MV-4-11 (cell line): ENCODE data around the gene ELOVL6.
"Not testable (repeated sequence)": the region's sequence is repeated elsewhere in the genome, so short reads cannot be mapped to it uniquely, and the experiment has no call there.

Experiments used
- DNase-seq: peaks from one replicate; lab custom pipeline; 2025; lab: John Stamatoyannopoulos, UW

ELOVL6 gene, protein sequence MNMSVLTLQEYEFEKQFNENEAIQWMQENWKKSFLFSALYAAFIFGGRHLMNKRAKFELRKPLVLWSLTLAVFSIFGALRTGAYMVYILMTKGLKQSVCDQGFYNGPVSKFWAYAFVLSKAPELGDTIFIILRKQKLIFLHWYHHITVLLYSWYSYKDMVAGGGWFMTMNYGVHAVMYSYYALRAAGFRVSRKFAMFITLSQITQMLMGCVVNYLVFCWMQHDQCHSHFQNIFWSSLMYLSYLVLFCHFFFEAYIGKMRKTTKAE

DNA sequence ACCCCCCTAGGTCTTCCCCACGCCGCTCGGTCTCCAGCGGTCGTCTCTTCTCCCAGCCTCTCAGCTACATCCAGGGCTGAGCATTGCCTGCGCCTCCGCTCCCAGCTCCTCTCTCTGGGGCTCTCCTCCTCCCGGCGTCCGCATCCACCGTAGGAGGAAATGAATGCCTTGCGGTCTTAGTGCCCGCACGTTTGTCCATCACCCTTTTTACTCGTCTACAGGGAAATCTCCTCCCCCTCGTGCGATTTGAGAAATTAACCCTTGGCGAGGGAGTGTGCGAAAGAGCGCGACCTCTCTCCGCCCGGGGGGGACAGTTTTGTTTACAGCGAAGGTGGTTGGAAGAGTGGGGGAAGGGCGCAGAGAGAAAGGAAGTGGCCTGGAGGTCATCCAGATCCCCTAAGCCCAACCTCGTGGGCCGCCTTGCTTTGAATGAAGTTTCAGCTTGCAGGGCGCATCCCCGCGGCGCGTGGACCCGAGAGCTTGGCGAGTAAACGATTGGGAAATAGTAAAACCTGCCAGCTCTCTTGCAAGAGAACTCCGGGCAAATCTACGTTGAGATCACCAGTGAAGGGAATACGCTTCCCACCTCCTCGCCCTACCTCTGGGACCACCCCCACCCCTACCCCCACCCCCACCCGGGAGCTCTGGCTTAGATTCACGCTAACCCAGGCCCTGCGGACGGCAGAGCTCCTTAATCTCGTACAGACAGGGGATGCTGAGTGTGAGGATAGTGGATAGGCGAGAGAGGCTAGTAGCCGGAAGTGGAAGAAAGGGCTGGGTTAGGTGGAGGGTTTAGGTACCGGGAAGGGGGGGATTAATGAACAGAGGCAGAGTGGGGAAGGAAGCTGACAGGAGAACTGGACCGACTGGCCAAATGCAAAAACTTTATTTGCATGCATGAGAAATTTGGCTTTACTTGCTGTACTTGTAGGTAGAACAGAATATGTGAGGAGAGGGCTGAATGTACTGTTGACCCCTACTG, at the start of gene ELOVL6:
Gene ELOVL6 (minus strand): TSS at position 181 of the 982 bp plus-strand sequence. CDS start 280 bp downstream, outside the sequence.
- DNase-seq: peak; percentile 61

DNA sequence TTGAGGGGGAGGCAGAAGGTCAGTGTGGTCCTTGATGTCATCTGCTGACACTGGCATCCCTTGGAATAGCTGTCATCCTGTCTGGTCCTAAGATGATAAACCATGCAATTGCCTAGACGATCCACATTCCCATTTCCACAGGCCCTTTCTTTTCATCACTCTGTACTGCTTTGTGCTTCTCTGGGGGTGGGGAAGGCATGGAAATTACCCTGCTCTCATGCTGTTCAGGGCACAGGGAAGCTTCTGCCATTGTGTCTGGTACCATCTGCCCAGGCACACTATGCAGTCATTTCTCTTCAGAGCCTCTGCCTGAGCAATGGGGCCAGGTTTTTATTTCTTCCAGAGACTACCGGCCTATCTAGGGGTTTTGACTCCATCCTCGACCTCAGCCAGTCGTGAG, 49.7 kb upstream of the ELOVL6 start:
- DNase-seq: no peak

GRCh38 chr4:110247591-110247990, 49.2 kb upstream of the ELOVL6 start:
- DNase-seq: no peak

GRCh38 chr4:110245577-110245976, 47.2 kb upstream of the ELOVL6 start:
- DNase-seq: no peak

GRCh38 chr4:110236324-110236723, 37.9 kb upstream of the ELOVL6 start:
- DNase-seq: no peak

DNA sequence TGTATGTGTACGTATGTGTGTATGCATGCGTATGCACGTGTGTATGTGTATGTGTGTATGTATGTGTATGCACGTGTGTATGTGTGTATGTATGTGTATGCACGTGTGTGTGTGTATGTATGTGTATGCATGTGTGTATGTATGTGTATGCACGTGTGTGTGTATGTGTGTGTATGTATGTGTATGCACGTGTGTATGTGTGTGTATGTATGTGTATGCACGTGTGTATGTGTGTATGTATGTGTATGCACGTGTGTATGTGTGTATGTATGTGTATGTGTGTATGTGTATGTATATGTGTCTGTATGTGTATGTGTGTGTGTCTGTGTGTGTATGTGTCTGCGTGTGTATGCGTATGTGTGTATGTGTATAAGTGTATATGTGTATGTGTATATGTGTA, 35.2 kb upstream of the ELOVL6 start:
- not testable (repeated sequence) for DNase-seq

DNA sequence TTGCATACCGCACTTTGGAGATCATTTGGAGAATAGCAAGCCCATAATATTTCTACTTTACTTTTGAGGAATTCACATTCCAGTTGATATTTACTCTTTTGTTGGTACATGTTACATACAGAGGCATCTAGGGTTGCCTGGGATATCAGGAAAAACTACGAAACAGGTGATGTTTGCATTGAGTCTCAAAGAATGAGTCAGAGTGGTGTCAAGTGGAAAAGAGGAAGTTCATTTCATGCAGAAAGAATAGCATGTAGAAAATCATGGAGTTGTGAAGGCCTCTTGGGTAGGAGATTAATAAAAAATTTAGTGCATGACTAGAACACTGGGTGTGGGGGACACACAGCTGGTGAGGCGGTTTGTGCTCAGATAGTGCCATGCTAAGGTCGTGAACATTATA, 33.5 kb upstream of the ELOVL6 start:
- DNase-seq: peak; percentile 44

GRCh38 chr4:110229266-110229665, 30.9 kb upstream of the ELOVL6 start:
- DNase-seq: no peak

GRCh38 chr4:110224812-110225211, 26.4 kb upstream of the ELOVL6 start:
- DNase-seq: no peak

GRCh38 chr4:110224142-110224541, 25.7 kb upstream of the ELOVL6 start:
- no peak for DNase-seq

DNA sequence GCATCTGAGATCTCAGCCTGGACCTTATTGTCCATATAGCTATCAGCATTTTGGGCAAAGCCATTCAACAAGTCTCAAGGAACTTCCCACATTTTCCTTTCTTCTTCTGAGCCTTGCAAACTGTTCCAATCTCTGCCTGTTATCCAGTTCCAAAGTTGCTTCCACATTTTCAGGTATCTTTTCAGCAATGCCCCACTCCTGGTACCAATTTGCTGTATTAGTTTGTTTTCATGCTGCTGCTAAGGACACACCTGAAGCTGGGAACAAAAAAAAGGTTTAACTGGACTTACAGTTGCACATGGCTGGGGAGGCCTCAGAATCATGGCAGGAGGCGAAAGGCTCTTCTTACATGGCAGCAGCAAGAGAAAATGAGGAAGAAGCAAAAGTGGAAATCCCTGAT, 20.5 kb upstream of the ELOVL6 start:
- not testable (repeated sequence) for DNase-seq

- not testable (repeated sequence) for DNase-seq
Measured at GRCh38 chr4:110217181-110217580, 18.8 kb upstream of the ELOVL6 start.

DNA sequence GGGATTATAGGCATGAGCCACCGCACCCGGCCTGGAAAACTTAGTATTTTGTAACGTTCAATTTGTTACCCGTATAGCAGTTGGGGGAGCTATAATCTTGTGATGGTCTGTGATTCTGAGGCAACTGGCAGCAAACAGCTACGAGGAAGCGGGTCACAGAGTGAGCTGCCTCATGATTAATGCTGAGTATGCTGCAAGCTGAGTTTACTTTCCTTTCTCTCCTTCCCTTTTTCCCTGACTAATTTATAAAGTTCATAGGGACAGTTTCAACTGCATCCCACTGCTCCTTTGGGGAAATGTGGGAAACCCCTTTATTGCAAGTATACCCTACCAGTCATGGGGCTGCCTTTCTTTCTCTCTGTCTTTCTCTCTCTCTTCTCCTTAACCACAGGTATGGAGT, 17.7 kb upstream of the ELOVL6 start:
- no peak for DNase-seq

GRCh38 chr4:110211770-110212061, 13.3 kb upstream of the ELOVL6 start:
- DNase-seq: no peak

- peak; percentile 47 for DNase-seq
Measured at GRCh38 chr4:110211007-110211769, 12.8 kb upstream of the ELOVL6 start.

- DNase-seq: no peak
Measured at GRCh38 chr4:110208419-110208818, 10.0 kb upstream of the ELOVL6 start.

DNA sequence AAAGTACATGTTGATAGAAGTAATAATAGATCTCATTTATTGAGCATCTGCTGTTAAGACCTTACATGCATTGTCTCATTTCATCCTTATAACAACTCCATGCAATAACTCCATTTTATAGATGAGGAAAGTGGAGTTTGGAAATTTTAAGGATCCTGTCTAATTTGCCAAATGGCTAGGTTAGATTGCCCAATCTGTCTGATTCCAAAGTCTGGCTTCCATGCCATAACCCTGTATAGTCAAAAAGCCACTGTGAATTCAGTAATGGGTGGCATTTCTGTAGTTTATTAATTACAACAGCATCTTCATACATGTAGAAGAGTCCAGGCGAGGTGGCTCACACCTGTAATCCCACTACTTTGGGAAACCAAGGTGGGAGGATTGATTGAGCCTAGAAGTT, 8.8 kb upstream of the ELOVL6 start:
- DNase-seq: no peak

- DNase-seq: no peak
Measured at GRCh38 chr4:110202024-110202423, 3.6 kb upstream of the ELOVL6 start.

- DNase-seq: no peak
Measured at GRCh38 chr4:110201502-110201901, 3.1 kb upstream of the ELOVL6 start.

DNA sequence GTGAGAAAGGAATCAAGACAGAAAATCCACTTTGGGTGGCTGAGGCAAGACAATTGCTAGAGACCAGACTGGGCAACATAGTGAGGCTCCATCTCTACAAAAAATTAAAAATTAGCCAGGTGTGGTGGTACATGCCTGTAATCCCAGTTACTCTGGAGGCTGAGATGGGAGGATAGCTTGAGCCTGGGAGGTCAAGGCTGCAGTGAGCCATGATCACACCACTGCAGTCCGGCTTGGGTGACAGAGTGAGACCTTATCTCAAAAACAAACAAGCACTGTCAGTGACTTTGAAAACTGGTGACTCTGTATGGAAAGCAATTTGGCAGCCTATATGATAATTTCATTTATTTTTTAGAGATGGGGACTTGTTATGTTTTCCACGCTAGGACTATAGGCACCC, 2.3 kb upstream of the ELOVL6 start:
- no peak for DNase-seq

GRCh38 chr4:110198049-110198434, 373 bp downstream of the ELOVL6 start:
- no peak for DNase-seq

DNA sequence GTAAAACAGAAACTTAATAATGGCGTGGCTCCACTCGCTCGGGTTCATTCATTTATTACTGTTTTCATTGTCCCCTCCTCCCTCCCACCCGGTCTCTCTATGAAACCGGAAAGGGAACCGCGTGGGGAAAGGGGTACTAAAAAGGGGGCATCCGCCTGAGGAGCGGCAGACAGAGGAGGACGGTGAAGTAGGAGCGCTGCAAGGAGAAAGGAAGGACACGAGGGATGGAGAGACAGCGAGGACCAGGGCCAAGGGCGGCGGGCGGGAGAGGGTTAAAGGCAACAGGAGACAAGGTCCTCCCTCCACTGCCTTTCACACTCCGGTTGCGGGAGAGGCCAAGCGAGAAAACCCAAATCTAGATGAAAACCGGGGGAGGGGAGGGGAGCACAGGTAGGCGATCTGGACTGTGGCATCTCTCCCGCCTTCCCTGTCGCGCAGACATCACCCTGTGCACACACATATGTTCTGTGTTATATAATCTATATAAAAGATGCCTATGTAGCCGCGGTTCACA, 829 bp downstream of the ELOVL6 start:
- peak; percentile 12 for DNase-seq
